DOHH2 (cell line): ENCODE measurements around the gene PRICKLE1.

Source experiments
- H3F3A ChIP-seq: fragments of 200-600 bp; sonication (generic), shearing (Covaris generic); 2 replicates; pipeline ENCODE4 v1.6.0; 2016; ENCODE audit warnings: antibody characterized with exemption, mild to moderate bottlenecking; ENCODE audit not compliant: control insufficient read depth, insufficient read depth
- H3K27ac ChIP-seq: fragments of 200-600 bp; sonication (generic); 2 replicates; pipeline ENCODE4 v1.5.1; 2014; ENCODE audit warnings: low read depth, mild to moderate bottlenecking, low read length, moderate library complexity
- H3K27me3 ChIP-seq: fragments of 200-600 bp; sonication (generic); 2 replicates; pipeline ENCODE4 v1.6.1; 2014; ENCODE audit warnings: mild to moderate bottlenecking, low read length, mixed read lengths; ENCODE audit not compliant: control insufficient read depth
- H3K36me3 ChIP-seq: fragments of 200-600 bp; sonication (generic); 2 replicates; pipeline ENCODE4 v1.6.1; 2014; ENCODE audit warnings: mild to moderate bottlenecking, low read length, moderate library complexity, mixed read lengths; ENCODE audit not compliant: control insufficient read depth
- H3K4me1 ChIP-seq: fragments of 200-600 bp; sonication (generic); 2 replicates; pipeline ENCODE4 v1.6.1; 2014; ENCODE audit warnings: mild to moderate bottlenecking, low read length, mixed read lengths; ENCODE audit not compliant: control insufficient read depth
- H3K4me2 ChIP-seq: fragments of 200-600 bp; sonication (generic); 2 replicates; pipeline ENCODE4 v1.6.0; 2014; ENCODE audit warnings: mild to moderate bottlenecking, low read length, moderate library complexity
- H3K4me3 ChIP-seq: fragments of 200-600 bp; sonication (generic); 2 replicates; pipeline ENCODE4 v1.5.1; 2014; ENCODE audit warnings: mild to moderate bottlenecking, low read length, mixed read lengths
- H3K79me2 ChIP-seq: fragments of 200-600 bp; sonication (generic); 2 replicates; pipeline ENCODE4 v1.6.1; 2014; ENCODE audit warnings: mild to moderate bottlenecking, low read length, mixed read lengths; ENCODE audit not compliant: control insufficient read depth
- H3K9me2 ChIP-seq: fragments of 200-600 bp; sonication (generic); replicated peaks from 2 replicates; pipeline ENCODE4 v1.6.1; 2014; ENCODE audit warnings: mild to moderate bottlenecking, low read length, mixed read lengths; ENCODE audit not compliant: control insufficient read depth
- H3K9me3 ChIP-seq: fragments of 200-600 bp; sonication (generic); 2 replicates; pipeline ENCODE4 v1.6.1; 2014; ENCODE audit warnings: antibody characterized with exemption, low read length, mixed read lengths; ENCODE audit not compliant: control insufficient read depth, insufficient read depth
- H4K20me1 ChIP-seq: fragments of 200-600 bp; sonication (generic); 2 replicates; pipeline ENCODE4 v1.6.0; 2014; ENCODE audit warnings: low read depth, mild to moderate bottlenecking, antibody characterized with exemption, low read length, moderate library complexity; ENCODE audit not compliant: control insufficient read depth, insufficient read depth
- EZH2phosphoT487 ChIP-seq: fragments of 200-600 bp; sonication (generic); IDR thresholded peaks from 2 replicates; pipeline ENCODE4 v1.6.1; 2017; ENCODE audit warnings: borderline replicate concordance, mild to moderate bottlenecking, antibody characterized with exemption, low read length, moderate library complexity, mixed read lengths
- TF ChIP-seq, protein P1 (sequence below): fragments of 200-600 bp; sonication (generic); IDR thresholded peaks from one replicate; pipeline ENCODE4 v1.5.1; 2014; ENCODE audit warnings: antibody characterized with exemption, mild to moderate bottlenecking, low read depth, low read length; ENCODE audit not compliant: poor library complexity, severe bottlenecking

Gene PRICKLE1

DNA sequence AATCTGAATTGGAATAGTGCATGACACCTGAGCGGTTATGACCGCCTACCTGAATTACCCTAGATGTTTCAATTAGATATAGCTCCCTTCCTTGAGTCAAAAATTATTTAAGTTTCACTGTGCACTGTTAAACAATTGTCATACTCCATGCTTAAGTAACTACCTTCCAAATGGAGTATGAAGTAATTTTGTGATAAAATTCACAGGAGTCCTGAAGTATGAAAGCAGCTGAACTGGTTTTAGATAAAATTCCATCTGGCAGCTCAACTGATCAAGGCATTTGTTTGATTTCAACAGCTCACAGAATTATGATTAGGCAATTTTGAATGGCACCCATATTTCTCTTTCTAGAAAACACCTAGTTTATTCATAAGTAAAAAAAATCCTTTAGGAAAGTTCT is 19.5 kb downstream of the PRICKLE1 start:
- no peak overlapping the region for H3K4me2 ChIP-seq
- no peaks in the 10 kb centered on the region for H3K79me2 ChIP-seq
- H4K20me1 ChIP-seq, result no peaks in the 10 kb centered on the region
- TF ChIP-seq, protein P1, sequence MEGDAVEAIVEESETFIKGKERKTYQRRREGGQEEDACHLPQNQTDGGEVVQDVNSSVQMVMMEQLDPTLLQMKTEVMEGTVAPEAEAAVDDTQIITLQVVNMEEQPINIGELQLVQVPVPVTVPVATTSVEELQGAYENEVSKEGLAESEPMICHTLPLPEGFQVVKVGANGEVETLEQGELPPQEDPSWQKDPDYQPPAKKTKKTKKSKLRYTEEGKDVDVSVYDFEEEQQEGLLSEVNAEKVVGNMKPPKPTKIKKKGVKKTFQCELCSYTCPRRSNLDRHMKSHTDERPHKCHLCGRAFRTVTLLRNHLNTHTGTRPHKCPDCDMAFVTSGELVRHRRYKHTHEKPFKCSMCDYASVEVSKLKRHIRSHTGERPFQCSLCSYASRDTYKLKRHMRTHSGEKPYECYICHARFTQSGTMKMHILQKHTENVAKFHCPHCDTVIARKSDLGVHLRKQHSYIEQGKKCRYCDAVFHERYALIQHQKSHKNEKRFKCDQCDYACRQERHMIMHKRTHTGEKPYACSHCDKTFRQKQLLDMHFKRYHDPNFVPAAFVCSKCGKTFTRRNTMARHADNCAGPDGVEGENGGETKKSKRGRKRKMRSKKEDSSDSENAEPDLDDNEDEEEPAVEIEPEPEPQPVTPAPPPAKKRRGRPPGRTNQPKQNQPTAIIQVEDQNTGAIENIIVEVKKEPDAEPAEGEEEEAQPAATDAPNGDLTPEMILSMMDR, result no peak
- no peak for TF ChIP-seq EZH2phosphoT487
- no peak overlapping the region for H3K4me3 ChIP-seq
- H3K27ac ChIP-seq, result no peak overlapping the region
- no peaks in the 10 kb centered on the region for H3K4me1 ChIP-seq
- H3K9me3 ChIP-seq, result no peaks in the 10 kb centered on the region
- H3K27me3 ChIP-seq, result peaks cover 13% of the 10 kb centered on the region
- H3K9me2 ChIP-seq, result no peaks in the 10 kb centered on the region
- no peaks in the 10 kb centered on the region for H3K36me3 ChIP-seq
- H3F3A ChIP-seq, result no peaks in the 10 kb centered on the region

DNA sequence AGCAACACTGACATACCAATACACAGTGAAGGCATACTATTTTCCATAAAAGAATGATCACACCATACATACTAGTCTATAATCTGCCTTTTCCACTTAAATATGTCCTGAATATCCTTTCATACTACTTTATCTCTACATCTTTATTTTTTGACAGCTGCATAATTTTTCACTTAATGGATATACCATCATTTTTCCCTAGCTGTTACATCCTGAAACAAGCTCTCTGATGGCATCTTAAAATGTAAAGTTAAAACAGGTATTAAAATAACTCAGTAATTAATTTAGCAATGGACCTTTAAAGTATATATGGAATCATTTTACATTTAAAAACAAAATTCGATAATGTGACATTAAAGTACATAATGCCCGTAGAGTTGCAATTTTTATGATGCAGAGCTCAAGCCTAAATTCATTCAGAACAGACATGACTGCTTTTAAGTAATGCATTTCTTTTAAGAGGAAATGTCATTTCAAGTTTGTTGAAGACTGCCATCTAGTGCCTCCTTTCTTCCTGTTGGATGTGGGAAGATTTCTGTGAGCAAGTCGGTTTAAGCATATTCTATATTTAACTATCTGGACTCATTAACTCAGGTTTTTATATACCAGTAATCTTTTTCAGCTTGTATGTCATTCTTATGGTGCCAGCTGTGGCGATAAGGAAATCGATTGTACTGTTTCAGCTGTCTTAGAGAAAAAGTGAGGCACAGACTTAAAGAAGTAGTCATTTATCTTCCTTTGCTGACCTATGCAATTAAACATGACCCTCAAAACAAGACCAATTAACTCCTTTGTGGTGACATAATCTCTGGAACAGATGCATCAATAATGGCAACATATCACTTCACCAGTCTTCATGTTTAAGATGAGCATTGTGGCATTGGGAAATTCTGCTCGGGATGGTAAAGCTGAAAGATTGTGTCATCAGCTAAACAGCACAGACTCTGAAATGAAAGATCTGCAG is 20.3 kb downstream of the PRICKLE1 start:
- H3K4me2 ChIP-seq, result no peak overlapping the region
- H3K9me3 ChIP-seq, result no peaks in the 10 kb centered on the region
- no peak overlapping the region for H3K4me3 ChIP-seq
- H3K27ac ChIP-seq, result no peak overlapping the region
- H3K4me1 ChIP-seq, result no peaks in the 10 kb centered on the region
- H3K79me2 ChIP-seq, result no peaks in the 10 kb centered on the region
- no peaks in the 10 kb centered on the region for H3K9me2 ChIP-seq
- H4K20me1 ChIP-seq, result no peaks in the 10 kb centered on the region
- TF ChIP-seq EZH2phosphoT487, result no peak
- TF ChIP-seq, protein P1, result peak; percentile 65
- no peaks in the 10 kb centered on the region for H3F3A ChIP-seq
- no peaks in the 10 kb centered on the region for H3K36me3 ChIP-seq
- H3K27me3 ChIP-seq, result peaks cover 15% of the 10 kb centered on the region

DNA sequence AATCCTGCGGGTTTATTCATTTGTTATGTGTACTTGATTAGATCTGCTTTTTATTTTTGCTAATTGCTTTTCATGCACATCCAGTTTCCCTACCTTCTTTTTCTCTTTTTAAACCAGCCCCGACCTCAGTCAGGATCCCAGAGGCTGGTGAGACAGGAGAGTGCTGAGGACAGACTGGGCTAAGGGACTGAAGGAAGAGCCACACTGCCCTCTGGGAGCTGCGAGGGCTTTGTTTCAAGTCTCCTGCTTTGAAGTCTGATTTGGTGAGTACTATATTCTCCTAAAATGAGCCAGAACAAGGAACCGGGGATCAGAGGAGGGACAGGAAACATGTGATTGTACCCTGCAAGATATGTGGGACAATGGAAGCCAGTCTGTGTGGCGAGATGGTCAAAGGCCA is 23.9 kb downstream of the PRICKLE1 start:
- H4K20me1 ChIP-seq, result no peaks in the 10 kb centered on the region
- no peaks in the 10 kb centered on the region for H3K9me3 ChIP-seq
- no peaks in the 10 kb centered on the region for H3F3A ChIP-seq
- H3K27ac ChIP-seq, result no peak overlapping the region
- TF ChIP-seq, protein P1, result no peak
- no peak for TF ChIP-seq EZH2phosphoT487
- H3K79me2 ChIP-seq, result no peaks in the 10 kb centered on the region
- H3K27me3 ChIP-seq, result peaks cover 15% of the 10 kb centered on the region
- no peak overlapping the region for H3K4me3 ChIP-seq
- no peaks in the 10 kb centered on the region for H3K36me3 ChIP-seq
- H3K4me1 ChIP-seq, result no peaks in the 10 kb centered on the region
- H3K9me2 ChIP-seq, result no peaks in the 10 kb centered on the region
- H3K4me2 ChIP-seq, result no peak overlapping the region
